HG02623 (cell line): ENCODE measurements around the gene C9orf85.
"Not testable (repeated sequence)": the region's sequence is repeated elsewhere in the genome, so short reads cannot be mapped to it uniquely, and the experiment has no call there.

Source experiments
- ATAC-seq: cut with Tn5 transposase; IDR thresholded peaks from one replicate; pipeline ENCODE4 v1.9.1; 2021; ENCODE audit warnings: moderate library complexity; ENCODE audit not compliant: unreplicated experiment

The C9orf85 gene

GRCh38 chr9:71987471-71988371 lies 76.3 kb downstream of the C9orf85 start:
- ATAC-seq: no peak

GRCh38 chr9:71990466-71990865 lies 79.0 kb downstream of the C9orf85 start:
- no peak for ATAC-seq

GRCh38 chr9:72005451-72005850 lies 94.0 kb downstream of the C9orf85 start:
- no peak for ATAC-seq

- ATAC-seq: no peak
These were observed 95.1 kb downstream of the C9orf85 start for GRCh38 chr9:72006501-72006900.

GRCh38 chr9:72007726-72008125 lies 96.3 kb downstream of the C9orf85 start:
- not testable (repeated sequence) for ATAC-seq

- ATAC-seq: no peak
These were observed 101.2 kb downstream of the C9orf85 start for GRCh38 chr9:72012646-72013045.

GRCh38 chr9:72013292-72013760 lies 101.9 kb downstream of the C9orf85 start:
- no peak for ATAC-seq

- ATAC-seq: no peak
These were observed 111.4 kb downstream of the C9orf85 start for GRCh38 chr9:72022841-72023240.
